ENCODE measurements around the gene ITPA. TPM values are rescaled to one million over a fixed set of nuclear protein-coding genes. Genes with fewer than 3 reads are reported as not detected.

Gene ITPA
- total and polyA plus RNA-seq, 2 donors (not counting 1 experiment from before 2014, with no cell fraction given): 55.5 to 65.6 TPM

- peak; percentile 30 for DNase-seq
- TF ChIP-seq EZH2 (IDR thresholded peaks at IDR 0.05; ENCODE audit: borderline replicate concordance, insufficient read depth, low read depth, low read length, poor library complexity, severe bottlenecking): no peak
- TF ChIP-seq CTCF (IDR thresholded peaks at IDR 0.05): no peak
Measured at GRCh38 chr20:3172126-3172932, 37.0 kb upstream of the ITPA start.

More at GRCh38 chr20:3172126-3172932, 37.0 kb upstream of the ITPA start:
- WGBS (ENCODE audit: insufficient coverage): 20% methylated on average over 1 of the region's 5 CpGs
- Histone ChIP-seq H3K36me3 (replicated peaks in 1 of 2; ENCODE audit: control extremely low read depth in 1 of 2, control insufficient read depth in 1 of 2, extremely low read depth in 1 of 2, insufficient read depth in 2 of 2, low read length in 1 of 2) (no peaks in the 10 kb centered on the region), H2AFZ (ENCODE audit: insufficient read depth, low read depth, low read length, poor library complexity, severe bottlenecking) (no peak overlapping the region), H3K4me2 (replicated peaks; ENCODE audit: low read depth, low read length, poor library complexity, severe bottlenecking) (peak overlapping the region; percentile 100), H3K9me3 (ENCODE audit: control extremely low read depth in 1 of 3, control insufficient read depth in 2 of 3, insufficient read depth in 1 of 3, low read length in 2 of 3) (peaks cover 0 to 14% (median 0%) of the 10 kb centered on the region in 3 donors), H3K79me2 (ENCODE audit: control insufficient read depth, insufficient read depth, low read length) (no peaks in the 10 kb centered on the region), H4K20me1 (ENCODE audit: control insufficient read depth, insufficient read depth, low read length, poor library complexity, severe bottlenecking) (no peaks in the 10 kb centered on the region), H3K4me3 (ENCODE audit: control extremely low read depth in 1 of 5, extremely low read depth in 1 of 5, insufficient read depth in 1 of 5, low read depth in 2 of 5, low read length in 4 of 5) (peak overlapping the region in 4 of 5 experiments; percentile 29 to 80 (median 76)), H3K4me1 (ENCODE audit: control insufficient read depth in 2 of 2, insufficient read depth in 2 of 2, low read length in 2 of 2) (peaks cover 28 to 29% of the 10 kb centered on the region in 2 donors), H3K9ac (ENCODE audit: low read length) (peak overlapping the region; percentile 99), H3K27ac (ENCODE audit: low read length in 2 of 2) (no peak overlapping the region), H3K27me3 (replicated peaks in 1 of 4; ENCODE audit: control extremely low read depth in 1 of 4, control insufficient read depth in 3 of 4, insufficient read depth in 4 of 4, low read length in 3 of 4) (peaks cover 0 to 54% (median 35%) of the 10 kb centered on the region in 4 experiments)
- H3K4me1 Mint-ChIP-seq: peaks cover 20% of the 10 kb centered on the region
- ChIA-PET POLR2A (interaction anchor here (0.5 to 0.7 kb wide), 3 partner anchors 25 to 36 kb away, joined by 5 to 6 read pairs (median 5); no protein-coding TSS in a partner anchor), CTCF (interaction anchor here (0.6 to 1.6 kb wide), 3 partner anchors 14 to 57 kb away, joined by 4 read pairs; no protein-coding TSS in a partner anchor)
- intact Hi-C loops (cut with micrococcal nuclease): loop anchor here (2.0 kb wide), 1 partner anchor 298 kb away; the partner anchor contains the start of gene ATRN
- no peak for ATAC-seq (ENCODE audit: low read depth)
- H3K4me3 Mint-ChIP-seq: peak overlapping the region; percentile 89
- peaks cover 51% of the 10 kb centered on the region for H3K27me3 Mint-ChIP-seq
- H3K9me3 Mint-ChIP-seq (ENCODE audit: insufficient read depth): no peaks in the 10 kb centered on the region
- H3K27ac Mint-ChIP-seq: peak overlapping the region; percentile 90

All from B cell (primary cell).